Activated T-cell treated with anti-CD3 and anti-CD28 coated beads for 48 hours (primary cell): Measurements from ENCODE around the gene KCNH8.

ENCODE experiments used
- DNase-seq: peaks from one replicate; pipeline ENCODE4 v3.0.0-alpha.2; 2020; ENCODE audit warnings: low read depth

KCNH8 gene

DNA sequence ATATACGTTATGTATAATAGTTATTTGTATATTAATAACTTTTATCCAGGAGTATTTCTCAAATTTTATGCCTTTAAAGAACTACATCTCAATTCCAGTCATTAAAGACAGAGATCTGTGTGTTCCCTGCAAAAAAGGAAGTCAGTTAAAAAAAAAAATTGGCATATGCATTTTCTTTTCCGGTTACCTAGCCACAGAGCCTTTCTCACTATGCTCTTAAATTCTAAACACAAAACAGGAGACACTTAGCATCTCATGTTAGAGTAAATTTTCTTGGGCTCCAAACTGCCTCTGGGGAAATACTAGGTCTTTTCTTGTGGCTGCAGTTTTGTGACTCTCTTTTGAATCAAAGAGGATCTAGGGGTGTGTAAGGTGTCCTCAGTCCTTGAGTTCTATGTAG, 105.9 kb downstream of the KCNH8 start:
- no peak for DNase-seq

GRCh38 chr3:19254784-19255338, 106.6 kb downstream of the KCNH8 start:
- DNase-seq: no peak

GRCh38 chr3:19256313-19256712, 108.0 kb downstream of the KCNH8 start:
- no peak for DNase-seq

DNA sequence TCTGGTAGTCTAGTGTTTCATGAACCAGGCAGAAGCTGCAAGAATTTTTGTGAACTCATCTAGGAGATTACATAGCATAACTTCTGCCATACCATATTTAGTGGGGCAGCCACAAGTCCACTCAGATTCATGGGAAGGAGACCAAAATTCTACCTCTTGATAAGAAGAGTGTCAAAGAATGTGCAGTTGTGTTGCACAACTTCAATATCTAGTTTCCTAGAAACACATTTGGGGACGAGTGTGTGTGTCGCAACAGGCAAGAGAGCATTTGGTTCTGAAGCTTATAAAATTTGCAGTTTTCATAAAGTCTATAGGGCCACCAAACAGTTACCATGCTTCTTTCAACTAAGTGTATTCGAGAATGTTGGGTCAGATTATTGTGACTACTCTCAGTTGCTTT, 115.3 kb downstream of the KCNH8 start:
- no peak for DNase-seq

DNA sequence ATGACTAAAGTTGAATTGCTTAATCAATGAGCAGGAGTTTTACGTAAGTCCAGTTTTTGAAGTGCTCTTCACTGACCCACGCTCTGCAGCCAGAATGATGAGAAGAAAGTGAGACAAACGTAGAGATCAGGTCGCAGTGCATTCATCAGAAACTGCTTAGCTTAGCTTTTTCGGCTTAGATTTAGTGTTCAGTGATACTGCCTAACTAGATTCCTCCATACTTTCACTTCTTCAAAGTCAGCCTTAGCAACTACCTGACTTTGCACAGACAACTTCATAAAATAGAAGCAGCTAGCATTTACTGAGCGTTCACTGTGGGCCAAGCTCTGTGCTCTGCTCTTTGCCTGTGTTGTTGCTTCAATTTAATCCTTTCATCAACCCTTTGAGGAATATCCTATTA, 116.1 kb downstream of the KCNH8 start:
- DNase-seq: no peak

DNA sequence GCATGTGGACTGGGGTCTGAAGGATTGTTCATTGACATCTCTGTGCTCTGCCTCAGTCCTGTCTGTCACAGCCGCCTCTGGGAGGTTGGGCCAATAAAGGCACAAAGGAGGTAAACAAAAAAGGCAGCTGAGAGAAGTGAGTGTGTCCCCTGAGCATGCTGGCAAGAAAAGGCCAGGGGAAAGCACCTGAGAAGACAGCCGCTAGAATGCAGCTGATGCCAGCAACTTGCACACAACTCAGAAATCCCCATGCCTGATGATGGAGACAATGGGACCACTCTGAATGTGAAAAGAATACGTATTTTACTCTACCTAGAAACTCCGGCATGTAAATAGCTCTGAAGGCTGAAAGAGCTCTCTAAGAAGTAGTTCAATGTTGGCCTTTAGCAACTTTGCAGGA, 118.7 kb downstream of the KCNH8 start:
- no peak for DNase-seq

DNA sequence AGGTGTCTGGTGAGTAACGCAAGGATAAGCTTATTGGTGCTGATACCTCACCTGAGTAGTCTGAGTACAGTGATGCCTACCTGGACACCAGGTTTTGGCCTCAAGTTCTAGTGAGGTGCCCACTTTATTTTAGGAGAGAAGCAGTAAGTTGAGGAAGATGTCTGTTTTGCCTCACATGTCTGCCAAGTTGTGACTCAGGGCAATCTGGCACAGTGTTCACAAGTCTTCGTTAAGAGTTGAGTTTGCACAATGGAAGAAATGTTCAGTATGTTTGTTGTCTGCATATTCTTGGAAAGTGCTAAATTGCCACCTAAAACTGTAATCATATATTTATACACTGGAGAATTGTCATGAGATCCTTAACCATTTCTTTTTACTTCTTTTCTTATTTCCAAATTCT, 122.2 kb downstream of the KCNH8 start:
- no peak for DNase-seq

- DNase-seq: no peak
These were observed 124.0 kb downstream of the KCNH8 start for GRCh38 chr3:19272296-19272695.

- no peak for DNase-seq
These were observed 124.8 kb downstream of the KCNH8 start for GRCh38 chr3:19273091-19273490.

DNA sequence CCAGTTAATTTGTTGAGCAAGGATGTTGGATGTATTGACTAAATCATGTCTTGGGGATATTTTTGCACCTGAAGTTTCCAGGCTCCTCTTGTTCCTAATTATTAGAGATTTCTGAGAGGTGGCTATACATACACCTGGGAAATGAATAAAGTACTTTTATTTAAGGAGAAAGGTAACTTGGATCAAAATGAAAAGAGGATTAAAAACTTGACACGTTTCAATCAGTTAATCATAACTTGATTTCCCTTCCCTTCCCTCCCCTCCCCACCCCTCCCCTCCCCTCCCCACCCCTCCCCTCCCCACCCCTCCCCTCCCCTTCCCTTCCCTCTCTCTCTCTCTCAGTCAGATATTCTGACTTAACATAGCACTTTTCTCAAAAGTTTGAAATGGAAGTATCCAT, 126.3 kb downstream of the KCNH8 start:
- no peak for DNase-seq

- DNase-seq: no peak
These were observed 136.7 kb downstream of the KCNH8 start for GRCh38 chr3:19284974-19285373.

DNA sequence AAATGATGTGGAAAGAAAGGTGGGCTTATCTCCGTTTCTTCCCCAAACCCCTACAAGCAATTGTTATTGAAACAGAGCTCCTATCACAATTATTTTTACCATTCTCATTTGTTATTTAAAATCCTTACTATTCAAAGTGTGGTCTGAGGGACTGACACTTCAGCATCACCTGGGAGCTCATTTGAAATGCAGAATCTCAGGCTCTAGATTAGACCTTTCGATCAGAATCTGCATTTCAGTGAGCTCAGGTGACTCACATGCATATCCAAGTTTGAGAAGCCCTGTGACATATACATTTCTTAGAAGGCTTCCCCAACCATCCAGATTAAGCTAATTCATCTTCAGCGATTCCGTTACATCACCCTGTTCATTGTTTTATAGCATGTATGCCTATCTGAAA, 145.0 kb downstream of the KCNH8 start:
- DNase-seq: no peak

- DNase-seq: no peak
These were observed 146.9 kb downstream of the KCNH8 start for GRCh38 chr3:19295208-19295607.

DNA sequence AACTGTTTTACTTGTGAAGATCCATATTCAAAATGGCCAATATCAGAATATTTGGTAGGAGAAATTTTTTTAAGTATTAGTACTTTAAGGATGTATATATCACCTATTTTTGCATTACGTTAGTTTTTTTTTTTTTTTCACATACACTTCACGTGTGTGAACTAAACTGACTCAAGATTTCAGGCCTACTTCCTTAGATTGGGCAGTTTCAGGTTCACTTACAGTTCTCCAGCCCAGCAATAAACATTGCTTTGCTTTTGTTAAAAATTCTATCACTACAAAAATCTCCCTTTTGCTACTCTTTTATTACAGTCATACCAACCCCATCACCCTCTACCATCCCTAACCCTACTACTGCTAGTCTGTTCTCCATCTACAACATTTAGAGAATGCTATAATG, 183.6 kb downstream of the KCNH8 start:
- DNase-seq: no peak

- DNase-seq: no peak
These were observed 185.8 kb downstream of the KCNH8 start for GRCh38 chr3:19334120-19334519.

- DNase-seq: no peak
These were observed 190.5 kb downstream of the KCNH8 start for GRCh38 chr3:19338769-19339168.

DNA sequence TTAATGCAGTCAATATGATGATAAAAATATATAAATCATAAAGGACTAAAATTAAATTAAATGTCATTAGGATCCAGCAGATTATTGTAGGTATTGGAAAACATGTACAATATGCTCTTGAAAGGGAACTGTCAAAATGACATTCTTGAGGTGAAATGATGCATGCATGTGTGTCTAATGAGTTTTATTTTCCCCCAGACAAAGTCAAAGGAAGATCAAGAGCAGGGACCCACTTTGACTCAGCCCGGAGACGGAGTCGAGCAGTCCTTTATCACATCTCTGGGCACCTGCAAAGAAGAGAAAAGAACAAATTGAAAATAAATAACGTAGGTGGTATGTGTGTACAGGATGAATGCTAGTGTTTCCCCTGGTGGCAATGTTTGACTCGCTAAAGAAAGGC, 194.1 kb downstream of the KCNH8 start:
- DNase-seq: no peak

DNA sequence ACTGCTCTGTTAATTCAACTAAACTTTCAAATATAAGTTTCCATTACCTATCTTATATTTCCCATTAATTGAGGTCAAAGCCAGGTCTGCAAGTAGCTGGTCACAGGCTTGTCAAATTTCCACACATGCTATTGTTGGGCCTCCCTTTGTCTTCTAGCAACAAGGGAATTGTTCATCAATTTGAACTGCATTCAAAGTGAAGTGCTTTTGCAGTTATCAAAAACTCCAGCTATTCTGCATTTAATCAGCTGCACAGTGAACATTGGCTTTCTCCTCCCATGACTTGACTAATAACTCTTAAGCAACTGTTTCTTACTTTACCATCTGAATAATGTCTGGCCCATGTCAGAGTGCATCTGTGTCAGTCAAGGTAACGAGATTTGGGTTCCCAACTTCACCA, 198.4 kb downstream of the KCNH8 start:
- DNase-seq: no peak

DNA sequence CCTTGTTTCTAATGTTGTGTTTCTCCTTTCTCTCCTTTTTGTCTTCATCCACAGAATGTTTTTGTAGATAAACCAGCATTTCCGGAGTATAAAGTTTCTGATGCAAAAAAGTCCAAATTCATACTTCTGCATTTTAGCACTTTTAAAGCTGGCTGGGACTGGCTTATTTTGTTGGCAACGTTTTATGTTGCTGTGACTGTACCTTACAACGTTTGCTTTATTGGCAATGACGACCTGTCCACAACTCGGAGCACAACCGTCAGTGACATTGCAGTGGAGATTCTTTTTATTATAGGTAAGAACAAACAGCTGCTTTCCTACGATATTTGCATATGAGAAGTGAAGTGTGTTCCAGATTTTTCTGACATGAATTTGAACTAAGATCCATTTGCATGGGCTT, 199.4 kb downstream of the KCNH8 start:
- no peak for DNase-seq

DNA sequence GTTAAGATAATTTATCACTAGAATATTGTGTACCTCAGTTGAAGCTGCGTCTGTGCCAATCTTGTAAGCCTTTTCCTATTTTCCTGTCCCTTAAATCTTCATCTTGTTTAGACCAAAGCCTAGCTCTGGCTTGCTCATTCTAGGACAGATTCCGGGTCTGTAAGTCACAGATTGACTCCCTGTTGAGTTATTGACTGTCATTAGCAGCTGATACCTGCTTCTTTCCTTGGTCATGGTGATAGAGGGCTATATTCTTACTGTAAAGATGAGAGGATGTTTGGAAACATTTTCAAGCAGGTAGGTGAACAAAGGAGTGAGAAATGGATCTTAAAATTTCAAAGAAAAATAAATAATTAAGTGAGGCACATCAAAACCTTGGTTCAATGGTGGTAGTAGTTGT, 200.2 kb downstream of the KCNH8 start:
- no peak for DNase-seq

DNA sequence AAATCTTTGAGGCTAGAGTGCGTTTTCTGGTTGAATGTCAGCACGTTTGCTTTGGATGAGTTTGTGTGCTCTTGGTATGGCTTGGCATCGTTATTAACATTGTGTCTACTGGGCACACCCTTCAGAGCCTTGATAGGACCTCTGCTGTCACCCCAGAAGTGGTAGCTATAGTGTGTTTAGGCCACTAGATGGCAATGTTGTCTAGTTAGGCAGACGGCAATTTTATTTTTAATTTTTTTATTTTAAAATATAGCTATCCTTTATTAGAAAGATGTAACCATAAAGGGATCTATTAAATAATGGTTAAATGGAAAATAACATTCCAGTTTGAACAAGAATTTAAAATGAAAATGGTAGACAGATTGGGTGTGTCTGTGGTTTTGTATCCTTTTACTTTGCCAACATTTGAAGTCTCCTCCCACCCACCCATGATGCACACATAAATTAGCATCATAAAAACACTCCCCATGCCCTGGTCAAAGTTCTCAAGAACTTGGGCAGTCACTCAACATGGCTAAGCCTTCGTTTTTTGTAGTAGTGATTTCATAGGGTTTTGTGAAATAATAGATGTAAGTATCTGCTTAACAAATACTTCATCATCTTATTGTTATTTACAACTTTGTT, 200.7 kb downstream of the KCNH8 start:
- DNase-seq: no peak

DNA sequence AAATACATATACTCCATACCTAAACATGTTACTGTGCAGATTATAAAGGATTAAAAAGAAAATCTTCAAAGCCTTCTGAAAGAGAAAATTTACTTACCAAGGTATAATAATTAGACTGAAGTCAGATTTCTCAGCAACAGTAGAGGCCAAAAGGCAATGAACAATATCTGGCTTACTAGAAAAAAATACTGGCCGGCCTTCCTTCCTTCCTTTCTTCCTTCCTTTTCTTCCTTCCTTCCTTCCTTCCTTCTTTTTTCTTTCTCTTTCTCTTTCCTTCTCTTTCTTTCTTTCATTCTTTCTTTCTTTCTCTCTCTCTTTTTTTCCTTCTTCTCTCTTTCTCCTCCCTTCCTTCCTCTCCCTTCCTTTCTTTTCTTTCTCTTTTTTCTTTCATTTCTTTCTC, 209.6 kb downstream of the KCNH8 start:
- DNase-seq: no peak

DNA sequence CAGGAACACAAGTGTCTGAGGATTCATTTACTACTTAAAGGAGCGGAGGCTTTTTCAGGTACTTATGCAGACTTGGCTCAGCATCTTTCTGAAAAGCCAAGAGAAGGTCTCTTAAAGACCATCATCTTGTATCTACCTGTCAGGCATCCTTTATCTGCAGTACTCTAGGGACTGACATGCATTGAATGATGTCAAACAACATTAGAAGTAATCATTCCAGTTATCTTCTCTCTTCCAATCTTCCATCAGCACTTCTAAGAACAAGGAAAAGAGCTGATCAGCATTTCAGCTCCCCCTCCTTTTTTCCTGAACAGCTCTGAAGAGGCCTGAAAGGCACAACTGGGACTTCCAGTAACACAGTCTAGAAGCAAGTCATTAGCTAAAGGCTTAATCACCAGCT, 214.8 kb downstream of the KCNH8 start:
- DNase-seq: no peak

GRCh38 chr3:19364148-19364547, 215.8 kb downstream of the KCNH8 start:
- no peak for DNase-seq

DNA sequence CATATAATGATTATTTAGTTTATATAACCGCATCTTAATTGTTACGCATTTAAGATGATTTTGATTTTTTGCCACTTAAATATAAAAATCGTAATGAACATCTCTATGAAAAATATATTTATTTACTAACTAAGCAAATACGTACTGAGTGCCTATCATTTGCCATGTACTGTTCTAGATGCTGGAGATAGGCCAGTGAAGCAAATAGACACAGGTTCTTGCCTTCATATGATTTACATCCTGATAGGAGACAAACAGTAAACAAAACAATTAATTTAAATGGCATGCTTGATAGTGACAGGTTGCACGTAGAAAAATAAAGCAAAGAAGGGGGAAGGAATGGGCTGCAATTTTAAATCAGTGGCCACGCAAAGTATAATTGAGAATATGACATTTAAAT, 217.2 kb downstream of the KCNH8 start:
- DNase-seq: no peak
